Osteoblast (primary cell): ENCODE data around the gene FZD8. TPM values are rescaled to one million over a fixed set of nuclear protein-coding genes. Genes with fewer than 3 reads are reported as not detected.

Experiments
- DNase-seq: peaks from one replicate; pipeline ENCODE4 v3.0.0; 2011; ENCODE audit warnings: low spot score, mixed read lengths; ENCODE audit not compliant: insufficient read length; ENCODE audit errors: missing footprints
- H2AFZ ChIP-seq: 2 replicates; pipeline ENCODE4 v1.6.0; 2011; ENCODE audit warnings: mild to moderate bottlenecking, low read length
- H3K27ac ChIP-seq: 2 replicates; pipeline ENCODE4 v1.5.1; 2011; ENCODE audit warnings: mild to moderate bottlenecking, low read depth, low read length, moderate library complexity
- H3K27me3 ChIP-seq: 2 replicates; pipeline ENCODE4 v1.6.0; 2012; ENCODE audit warnings: mild to moderate bottlenecking, control low read depth, inconsistent platforms, low read length, moderate library complexity; ENCODE audit not compliant: insufficient read depth
- H3K36me3 ChIP-seq: 2 replicates; pipeline ENCODE4 v1.5.1; 2011; ENCODE audit warnings: mild to moderate bottlenecking, low read length, control low read depth, moderate library complexity; ENCODE audit not compliant: insufficient read depth
- H3K4me1 ChIP-seq: 2 replicates; pipeline ENCODE4 v1.5.1; 2011; ENCODE audit warnings: mild to moderate bottlenecking, low read length, control low read depth, moderate library complexity; ENCODE audit not compliant: insufficient read depth
- H3K4me2 ChIP-seq: 2 replicates; pipeline ENCODE4 v1.6.0; 2011; ENCODE audit warnings: mild to moderate bottlenecking, low read length; ENCODE audit not compliant: insufficient read depth
- H3K4me3 ChIP-seq: fragments of 200-600 bp; sonication (generic); 3 replicates; pipeline ENCODE4 v1.5.1; 2012; ENCODE audit warnings: mild to moderate bottlenecking, low read length, inconsistent platforms; ENCODE audit not compliant: insufficient read depth
- H3K79me2 ChIP-seq: 2 replicates; pipeline ENCODE4 v1.6.0; 2012; ENCODE audit warnings: mild to moderate bottlenecking, low read length, control low read depth, inconsistent platforms; ENCODE audit not compliant: insufficient read depth
- H3K9me3 ChIP-seq: 2 replicates; pipeline ENCODE4 v1.5.1; 2011; ENCODE audit warnings: low read depth, low read length, control low read depth
- H4K20me1 ChIP-seq: 2 replicates; pipeline ENCODE4 v1.6.0; 2012; ENCODE audit warnings: mild to moderate bottlenecking, low read length, control low read depth; ENCODE audit not compliant: insufficient read depth
- CTCF ChIP-seq: IDR thresholded peaks from 2 replicates; pipeline ENCODE4 v1.5.1; 2011; ENCODE audit warnings: mild to moderate bottlenecking, low read depth, low read length, moderate library complexity; ENCODE audit errors: extremely low read depth
- total RNA-seq: library from RNA; depleted of rRNA; stranded (reverse); fragments of >200 nt; gene quantifications from 2 replicates; pipeline ENCODE4 v1.2.3, GENCODE V29; 2012

FZD8 gene
- total RNA-seq, 1 donor: 15.2 TPM

- Histone ChIP-seq H2AFZ (no peak overlapping the region), H3K4me3 (no peak overlapping the region)
Observed at GRCh38 chr10:35685402-35685801, 43.3 kb upstream of the FZD8 start.

DNA sequence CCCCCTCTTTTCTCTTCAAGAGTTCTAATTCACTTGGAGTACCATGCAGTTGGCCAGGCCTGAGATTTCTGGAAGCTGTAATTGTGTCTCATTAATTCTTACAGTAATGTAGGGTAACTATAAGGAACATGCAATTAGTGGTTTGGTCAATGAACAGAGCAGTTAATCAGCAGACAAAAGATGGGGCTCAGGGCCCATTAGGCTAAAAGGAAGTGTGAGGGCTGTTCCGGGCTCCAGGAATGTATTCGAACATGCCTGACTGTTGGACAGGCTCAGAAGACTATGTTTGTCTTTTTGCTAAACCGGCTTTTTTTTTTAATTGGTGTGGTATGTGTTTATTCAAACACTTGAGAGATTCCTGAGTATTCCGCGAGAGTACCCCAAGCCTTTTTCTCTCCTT is 42.5 kb upstream of the FZD8 start:
- Histone ChIP-seq H3K27me3 (peaks cover 2% of the 10 kb centered on the region), H3K9me3 (no peaks in the 10 kb centered on the region), H4K20me1 (no peaks in the 10 kb centered on the region), H3K4me2 (no peak overlapping the region), H3K4me1 (no peaks in the 10 kb centered on the region), H3K27ac (no peak overlapping the region), H3K79me2 (no peaks in the 10 kb centered on the region), H2AFZ (no peak overlapping the region), H3K36me3 (no peaks in the 10 kb centered on the region), H3K4me3 (no peak overlapping the region)
- no peak for DNase-seq
- TF ChIP-seq CTCF: no peak

More at GRCh38 chr10:35685402-35685801, 43.3 kb upstream of the FZD8 start:
- no peaks in the 10 kb centered on the region for H3K36me3 ChIP-seq
- peaks cover 2% of the 10 kb centered on the region for H3K27me3 ChIP-seq
- no peaks in the 10 kb centered on the region for H3K4me1 ChIP-seq
- no peak for DNase-seq
- H4K20me1 ChIP-seq: no peaks in the 10 kb centered on the region
- no peaks in the 10 kb centered on the region for H3K79me2 ChIP-seq
- no peak for TF ChIP-seq CTCF
- H3K9me3 ChIP-seq: no peaks in the 10 kb centered on the region
- no peak overlapping the region for H3K27ac ChIP-seq
- no peak overlapping the region for H3K4me2 ChIP-seq

DNA sequence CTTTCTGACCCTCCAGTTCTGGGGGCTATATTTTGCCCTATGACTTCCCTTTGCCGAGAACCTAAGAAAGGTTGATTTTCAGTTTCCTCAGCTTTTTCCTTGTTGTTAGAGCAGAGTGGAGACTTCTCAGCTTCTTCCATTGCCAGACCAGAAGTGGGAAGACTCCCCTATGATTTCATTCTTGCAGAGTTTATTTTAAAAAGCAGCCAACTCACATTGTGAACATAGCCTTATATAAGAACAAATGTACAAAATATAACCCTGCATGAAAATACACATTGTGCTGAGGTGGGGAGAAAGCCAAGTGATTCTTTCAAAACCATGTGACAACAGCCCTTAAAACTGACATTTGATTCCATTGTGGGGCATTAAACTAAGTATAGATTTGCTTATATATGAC is 33.8 kb upstream of the FZD8 start:
- peaks cover 8% of the 10 kb centered on the region for H3K27me3 ChIP-seq
- no peaks in the 10 kb centered on the region for H3K36me3 ChIP-seq
- TF ChIP-seq CTCF: no peak
- DNase-seq: no peak
- no peak overlapping the region for H3K27ac ChIP-seq
- no peak overlapping the region for H3K4me2 ChIP-seq
- H2AFZ ChIP-seq: no peak overlapping the region
- H3K4me1 ChIP-seq: no peaks in the 10 kb centered on the region
- H3K4me3 ChIP-seq: no peak overlapping the region
- H3K9me3 ChIP-seq: no peaks in the 10 kb centered on the region
- H4K20me1 ChIP-seq: no peaks in the 10 kb centered on the region
- no peaks in the 10 kb centered on the region for H3K79me2 ChIP-seq

DNA sequence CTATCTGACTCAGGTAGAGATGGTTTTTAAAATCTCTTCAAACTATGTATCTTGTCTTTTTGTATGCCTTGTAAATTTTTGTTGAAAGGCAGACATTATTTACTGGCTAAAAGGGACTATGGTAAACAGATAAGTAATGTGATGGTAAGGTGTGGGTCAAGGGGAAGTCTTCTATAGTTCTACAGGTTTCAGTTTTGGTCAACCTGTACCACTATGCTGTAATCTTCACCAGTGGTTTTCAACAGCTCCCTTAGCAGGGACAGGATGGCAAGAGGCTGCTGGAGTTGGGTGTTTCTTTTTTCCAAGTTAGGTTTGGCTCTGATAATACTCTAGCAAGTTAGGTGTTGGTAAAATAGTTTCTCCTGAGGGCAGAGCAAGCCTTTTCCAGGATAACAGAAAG is 32.7 kb upstream of the FZD8 start:
- no peak for DNase-seq
- no peak for TF ChIP-seq CTCF
- H3K27ac ChIP-seq: no peak overlapping the region

More for the DNA sequence above, 32.7 kb upstream of the FZD8 start:
- no peak overlapping the region for H2AFZ ChIP-seq
- H3K4me1 ChIP-seq: no peaks in the 10 kb centered on the region
- peaks cover 6% of the 10 kb centered on the region for H3K27me3 ChIP-seq
- no peaks in the 10 kb centered on the region for H4K20me1 ChIP-seq
- H3K4me2 ChIP-seq: no peak overlapping the region
- H3K79me2 ChIP-seq: no peaks in the 10 kb centered on the region
- no peaks in the 10 kb centered on the region for H3K9me3 ChIP-seq
- H3K36me3 ChIP-seq: no peaks in the 10 kb centered on the region
- H3K4me3 ChIP-seq: no peak overlapping the region
